ENCODE results near the gene SLC1A2. TPM values are rescaled to one million over a fixed set of nuclear protein-coding genes. Genes with fewer than 3 reads are reported as not detected.

SLC1A2 gene
- total and polyA plus RNA-seq, 2 donors (not counting 1 experiment from before 2014, with no cell fraction given) = 1.2 to 7.6 TPM

DNA sequence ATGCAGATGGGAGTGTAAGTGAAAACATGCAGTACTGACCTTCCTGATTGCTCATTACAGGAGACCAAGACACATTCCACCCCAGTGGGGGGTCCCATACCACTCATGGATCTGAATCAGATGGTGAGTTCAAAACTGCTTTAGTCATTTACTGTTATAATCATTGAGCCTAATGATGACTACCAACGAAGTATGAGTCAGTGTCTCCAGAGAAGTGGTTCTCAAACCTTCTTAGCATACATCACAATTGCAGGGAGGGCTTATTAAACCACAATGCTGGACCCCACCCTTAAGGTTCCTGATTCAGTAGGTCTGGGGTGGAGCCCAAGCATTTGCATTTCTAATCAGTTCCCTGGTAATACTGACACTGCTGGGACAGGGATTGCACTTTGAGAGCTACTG lies 204.6 kb downstream of the SLC1A2 start:
- Histone ChIP-seq H3K9me3 (ENCODE audit: control insufficient read depth, insufficient read depth, low read depth, low read length) (no peaks in the 10 kb centered on the region), H3K79me2 (ENCODE audit: control insufficient read depth, insufficient read depth, low read length) (peaks cover 24% of the 10 kb centered on the region), H4K20me1 (ENCODE audit: control insufficient read depth, extremely low read depth, insufficient read depth, low read length) (no peaks in the 10 kb centered on the region), H2AFZ (ENCODE audit: low read length) (no peak overlapping the region), H3K4me2 (ENCODE audit: extremely low read depth, insufficient read depth, low read length) (peak overlapping the region; percentile 37), H3K27ac (ENCODE audit: insufficient read depth, low read length) (peak overlapping the region; percentile 85), H3K36me3 (ENCODE audit: control insufficient read depth, insufficient read depth, low read length) (peaks cover 19% of the 10 kb centered on the region), H3K9ac (ENCODE audit: insufficient read depth, low read length) (no peak overlapping the region), H3K27me3 (ENCODE audit: control insufficient read depth, insufficient read depth, low read length) (no peaks in the 10 kb centered on the region), H3K4me1 (ENCODE audit: control insufficient read depth, extremely low read depth, insufficient read depth, low read length) (peaks cover 38% of the 10 kb centered on the region), H3K4me3 (replicated peaks in 1 of 4; ENCODE audit: control extremely low read depth in 1 of 4, insufficient read depth in 1 of 4, low read depth in 3 of 4, low read length in 4 of 4) (no peak overlapping the region)
- peak; percentile 86 to 100 for DNase-seq (ENCODE audit: low read depth in 2 of 2)
- TF ChIP-seq EZH2 (IDR thresholded peaks at IDR 0.05; ENCODE audit: low read length, missing control alignments) = no peak
- TF ChIP-seq CTCF (conservative IDR thresholded peaks at IDR 0.05 in 1 of 2, IDR thresholded peaks at IDR 0.05 in 1 of 2; ENCODE audit: low read depth in 1 of 2, low read length in 2 of 2) = no peak

- Histone ChIP-seq H3K27me3 (ENCODE audit: control insufficient read depth, insufficient read depth, low read length) (no peaks in the 10 kb centered on the region), H4K20me1 (ENCODE audit: control insufficient read depth, extremely low read depth, insufficient read depth, low read length) (no peaks in the 10 kb centered on the region), H2AFZ (ENCODE audit: low read length) (no peak overlapping the region), H3K36me3 (ENCODE audit: control insufficient read depth, insufficient read depth, low read length) (peaks cover 21% of the 10 kb centered on the region), H3K9ac (ENCODE audit: insufficient read depth, low read length) (no peak overlapping the region), H3K4me1 (ENCODE audit: control insufficient read depth, extremely low read depth, insufficient read depth, low read length) (peaks cover 37% of the 10 kb centered on the region), H3K27ac (ENCODE audit: insufficient read depth, low read length) (peak overlapping the region; percentile 85), H3K4me3 (replicated peaks in 1 of 4; ENCODE audit: control extremely low read depth in 1 of 4, insufficient read depth in 1 of 4, low read depth in 3 of 4, low read length in 4 of 4) (no peak overlapping the region), H3K4me2 (ENCODE audit: extremely low read depth, insufficient read depth, low read length) (peak overlapping the region; percentile 2), H3K9me3 (ENCODE audit: control insufficient read depth, insufficient read depth, low read depth, low read length) (no peaks in the 10 kb centered on the region), H3K79me2 (ENCODE audit: control insufficient read depth, insufficient read depth, low read length) (peaks cover 24% of the 10 kb centered on the region)
- TF ChIP-seq CTCF (conservative IDR thresholded peaks at IDR 0.05 in 1 of 2, IDR thresholded peaks at IDR 0.05 in 1 of 2; ENCODE audit: low read depth in 1 of 2, low read length in 2 of 2) (no peak), EZH2 (IDR thresholded peaks at IDR 0.05; ENCODE audit: low read length, missing control alignments) (no peak)
- DNase-seq (ENCODE audit: low read depth in 2 of 2) = peak in 1 of 2 donors; percentile 17
Measured at GRCh38 chr11:35214226-35214770, 205.1 kb downstream of the SLC1A2 start.

GRCh38 chr11:35211952-35212351 lies 207.4 kb downstream of the SLC1A2 start:
- Histone ChIP-seq H3K9me3 (ENCODE audit: control insufficient read depth, insufficient read depth, low read depth, low read length) (no peaks in the 10 kb centered on the region), H3K27ac (ENCODE audit: insufficient read depth, low read length) (peak overlapping the region; percentile 64), H3K27me3 (ENCODE audit: control insufficient read depth, insufficient read depth, low read length) (no peaks in the 10 kb centered on the region), H3K79me2 (ENCODE audit: control insufficient read depth, insufficient read depth, low read length) (peaks cover 31% of the 10 kb centered on the region), H3K4me2 (ENCODE audit: extremely low read depth, insufficient read depth, low read length) (no peak overlapping the region), H3K9ac (ENCODE audit: insufficient read depth, low read length) (no peak overlapping the region), H3K4me3 (replicated peaks in 1 of 4; ENCODE audit: control extremely low read depth in 1 of 4, insufficient read depth in 1 of 4, low read depth in 3 of 4, low read length in 4 of 4) (no peak overlapping the region), H3K4me1 (ENCODE audit: control insufficient read depth, extremely low read depth, insufficient read depth, low read length) (peaks cover 26% of the 10 kb centered on the region), H3K36me3 (ENCODE audit: control insufficient read depth, insufficient read depth, low read length) (peaks cover 24% of the 10 kb centered on the region), H4K20me1 (ENCODE audit: control insufficient read depth, extremely low read depth, insufficient read depth, low read length) (no peaks in the 10 kb centered on the region), H2AFZ (ENCODE audit: low read length) (no peak overlapping the region)
- TF ChIP-seq CTCF (conservative IDR thresholded peaks at IDR 0.05 in 1 of 2, IDR thresholded peaks at IDR 0.05 in 1 of 2; ENCODE audit: low read depth in 1 of 2, low read length in 2 of 2) = no peak
- DNase-seq (ENCODE audit: low read depth in 2 of 2) = no peak
